Activated naive CD4-positive, alpha-beta T cell treated with anti-CD3 and anti-CD28 coated beads, Interleukin-2, amount 50 U/mL, for 24 hours (primary cell): ENCODE measurements around the gene ZDHHC18.
"Not testable (repeated sequence)": the region's sequence is repeated elsewhere in the genome, so short reads cannot be mapped to it uniquely, and the experiment has no call there.

Experiments used
- H3K27ac Mint-ChIP-seq: one replicate; pipeline ENCODE4 v1.8.0; 2021; ENCODE audit warnings: mild to moderate bottlenecking, mixed read lengths
- H3K27me3 Mint-ChIP-seq: one replicate; pipeline ENCODE4 v1.8.0; 2021; ENCODE audit warnings: mixed read lengths
- H3K36me3 Mint-ChIP-seq: one replicate; pipeline ENCODE4 v1.8.0; 2021; ENCODE audit warnings: mixed read lengths
- H3K4me1 Mint-ChIP-seq: one replicate; pipeline ENCODE4 v1.8.0; 2021; ENCODE audit warnings: mixed read lengths
- H3K4me3 Mint-ChIP-seq: one replicate; pipeline ENCODE4 v1.8.0; 2021; ENCODE audit warnings: mild to moderate bottlenecking, mixed read lengths
- H3K9me3 Mint-ChIP-seq: one replicate; pipeline ENCODE4 v1.8.0; 2021; ENCODE audit warnings: mixed read lengths

ZDHHC18 gene

GRCh38 chr1:26820784-26821269, 5.7 kb upstream of the ZDHHC18 start:
- no peaks in the 10 kb centered on the region for H3K36me3 Mint-ChIP-seq
- no peaks in the 10 kb centered on the region for H3K9me3 Mint-ChIP-seq
- H3K4me1 Mint-ChIP-seq, result peaks cover 35% of the 10 kb centered on the region
- H3K27ac Mint-ChIP-seq, result peak overlapping the region; percentile 10
- H3K4me3 Mint-ChIP-seq, result peak overlapping the region; percentile 62
- H3K27me3 Mint-ChIP-seq, result no peaks in the 10 kb centered on the region

DNA sequence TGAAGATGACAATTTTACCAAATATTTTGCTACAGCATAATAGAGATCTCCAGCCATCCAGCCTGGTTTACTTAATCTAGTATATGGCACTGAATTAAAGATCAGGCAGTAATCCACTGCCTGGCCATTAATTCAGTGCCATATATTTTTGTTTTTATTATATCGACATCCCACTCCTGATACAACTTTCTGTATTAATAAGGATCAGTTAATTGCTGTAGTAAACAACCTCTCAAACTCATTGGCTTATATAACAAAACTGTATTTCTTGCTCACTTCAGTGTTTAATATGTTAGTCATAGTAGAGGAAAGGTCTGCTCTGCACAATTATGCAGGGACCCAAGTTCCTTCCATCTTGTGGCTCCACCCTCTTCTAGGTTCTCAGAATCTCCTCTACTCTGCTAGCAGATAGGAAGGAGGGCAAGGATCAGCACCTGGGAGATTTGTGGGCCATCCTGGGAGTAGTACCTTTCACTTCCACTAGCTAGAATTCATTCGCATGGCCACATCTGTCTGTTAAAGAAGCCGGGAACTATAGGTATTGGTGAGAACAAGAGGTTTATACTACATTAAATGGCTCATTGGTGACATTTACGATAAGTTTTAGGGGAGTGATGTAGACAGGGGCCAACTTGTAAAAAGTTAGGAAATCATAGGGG, 3.6 kb upstream of the ZDHHC18 start:
- peak overlapping the region; percentile 11 for H3K4me3 Mint-ChIP-seq
- H3K4me1 Mint-ChIP-seq, result peaks cover 46% of the 10 kb centered on the region
- H3K27me3 Mint-ChIP-seq, result no peaks in the 10 kb centered on the region
- H3K9me3 Mint-ChIP-seq, result no peaks in the 10 kb centered on the region
- H3K36me3 Mint-ChIP-seq, result peaks cover 2% of the 10 kb centered on the region
- H3K27ac Mint-ChIP-seq, result no peak overlapping the region

GRCh38 chr1:26824731-26825130, 1.8 kb upstream of the ZDHHC18 start:
- H3K4me1 Mint-ChIP-seq, result peaks cover 64% of the 10 kb centered on the region

GRCh38 chr1:26827106-26827604, 667 bp downstream of the ZDHHC18 start:
- Mint-ChIP-seq H3K27ac (peak overlapping the region; percentile 93), H3K4me3 (peak overlapping the region; percentile 94), H3K9me3 (no peaks in the 10 kb centered on the region), H3K4me1 (peaks cover 73% of the 10 kb centered on the region), H3K27me3 (no peaks in the 10 kb centered on the region), H3K36me3 (peaks cover 5% of the 10 kb centered on the region)

More at GRCh38 chr1:26824731-26825130, 1.8 kb upstream of the ZDHHC18 start:
- Mint-ChIP-seq H3K27me3 (no peaks in the 10 kb centered on the region), H3K9me3 (no peaks in the 10 kb centered on the region), H3K27ac (peak overlapping the region; percentile 76), H3K36me3 (peaks cover 5% of the 10 kb centered on the region), H3K4me3 (peak overlapping the region; percentile 36)

GRCh38 chr1:26827663-26828062, 1.2 kb downstream of the ZDHHC18 start:
- Mint-ChIP-seq H3K4me3 (peak overlapping the region; percentile 94), H3K4me1 (peaks cover 76% of the 10 kb centered on the region), H3K9me3 (no peaks in the 10 kb centered on the region), H3K27me3 (no peaks in the 10 kb centered on the region), H3K27ac (peak overlapping the region; percentile 93), H3K36me3 (peaks cover 5% of the 10 kb centered on the region)

- H3K27ac Mint-ChIP-seq, result peak overlapping the region; percentile 95
- H3K36me3 Mint-ChIP-seq, result peaks cover 7% of the 10 kb centered on the region
- peak overlapping the region; percentile 94 for H3K4me3 Mint-ChIP-seq
- no peaks in the 10 kb centered on the region for H3K9me3 Mint-ChIP-seq
- peaks cover 78% of the 10 kb centered on the region for H3K4me1 Mint-ChIP-seq
- no peaks in the 10 kb centered on the region for H3K27me3 Mint-ChIP-seq
Observed at GRCh38 chr1:26828411-26828991, 2.0 kb downstream of the ZDHHC18 start.

DNA sequence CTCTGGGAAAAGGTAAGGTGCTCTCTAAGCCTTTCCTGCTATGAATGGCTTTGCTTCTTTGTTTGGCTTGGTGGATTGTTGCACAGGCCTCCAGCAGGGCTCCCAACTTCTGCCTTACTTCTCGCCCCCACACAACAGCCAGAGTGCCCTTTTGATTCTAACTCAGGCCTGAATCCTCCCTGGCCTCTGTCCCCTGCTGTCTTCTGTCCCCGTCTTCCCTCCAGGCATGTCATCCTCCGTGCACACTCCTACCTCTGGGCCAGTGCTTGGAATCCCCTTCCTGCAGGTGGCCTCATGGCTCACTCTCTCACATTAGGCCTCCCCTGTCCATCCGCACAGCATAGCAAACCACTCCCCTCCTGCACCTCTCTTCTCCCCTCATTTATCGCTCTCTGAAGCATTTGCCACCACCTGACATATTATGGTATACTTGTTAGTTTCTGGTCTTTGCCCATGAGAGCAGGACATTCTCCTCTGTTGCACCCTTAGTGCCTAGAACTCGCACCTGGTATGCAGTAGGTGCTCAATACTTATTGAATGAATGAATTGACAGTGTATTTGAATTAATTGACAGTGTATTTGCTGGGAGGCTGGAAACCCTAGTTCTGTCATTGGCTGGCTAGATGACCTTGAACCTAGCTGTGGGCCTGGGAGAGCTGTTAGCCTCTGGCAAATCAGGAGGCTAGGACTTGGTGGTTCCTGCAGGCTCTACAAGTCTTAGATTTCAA, 2.9 kb downstream of the ZDHHC18 start:
- peaks cover 12% of the 10 kb centered on the region for H3K36me3 Mint-ChIP-seq
- peak overlapping the region; percentile 94 for H3K4me3 Mint-ChIP-seq
- H3K9me3 Mint-ChIP-seq, result no peaks in the 10 kb centered on the region
- peak overlapping the region; percentile 95 for H3K27ac Mint-ChIP-seq
- H3K4me1 Mint-ChIP-seq, result peaks cover 86% of the 10 kb centered on the region
- no peaks in the 10 kb centered on the region for H3K27me3 Mint-ChIP-seq

GRCh38 chr1:26831059-26831458, 4.6 kb downstream of the ZDHHC18 start:
- H3K4me1 Mint-ChIP-seq, result peaks cover 79% of the 10 kb centered on the region
- H3K4me3 Mint-ChIP-seq, result peak overlapping the region; percentile 23
- H3K9me3 Mint-ChIP-seq, result no peaks in the 10 kb centered on the region
- H3K27ac Mint-ChIP-seq, result peak overlapping the region; percentile 91
- H3K36me3 Mint-ChIP-seq, result peaks cover 18% of the 10 kb centered on the region
- H3K27me3 Mint-ChIP-seq, result no peaks in the 10 kb centered on the region

DNA sequence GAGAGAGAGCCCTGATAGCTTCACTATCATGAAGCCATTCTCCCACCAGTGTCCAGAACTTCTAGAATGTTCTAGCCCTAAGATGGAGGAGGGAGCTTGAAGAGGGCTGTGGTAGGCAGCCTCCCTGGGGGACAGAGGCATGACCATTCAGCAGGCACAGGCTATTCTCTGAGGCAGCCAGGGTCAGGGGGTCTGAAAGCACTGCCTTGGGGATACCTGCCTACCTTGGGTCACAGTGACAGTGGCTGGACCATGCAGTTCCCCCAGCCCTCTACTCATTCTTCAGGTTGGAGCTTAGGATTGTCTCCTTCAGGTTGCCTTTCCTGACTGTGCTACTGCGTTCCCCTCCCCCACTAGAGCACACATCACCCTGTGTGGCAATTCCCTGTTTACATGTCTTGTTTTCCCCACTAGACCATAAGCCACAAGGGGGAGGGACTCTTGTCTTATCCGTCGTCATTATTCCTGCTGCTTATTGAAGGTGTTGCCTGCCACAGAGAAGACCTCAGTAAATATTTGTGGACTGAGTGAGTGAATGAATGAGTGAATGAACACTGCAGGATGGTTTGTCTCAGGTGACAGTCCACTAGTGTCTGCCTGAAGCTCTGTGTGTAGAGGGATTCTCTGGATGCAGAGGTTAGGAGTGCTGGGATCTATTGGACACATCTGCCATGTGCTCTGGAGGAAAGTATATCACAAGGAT, 5.2 kb downstream of the ZDHHC18 start:
- peak overlapping the region; percentile 23 for H3K4me3 Mint-ChIP-seq

GRCh38 chr1:26832249-26832960, 5.9 kb downstream of the ZDHHC18 start:
- Mint-ChIP-seq H3K36me3 (peaks cover 17% of the 10 kb centered on the region), H3K27ac (peak overlapping the region; percentile 91), H3K4me3 (peak overlapping the region; percentile 78)

More for the DNA sequence above, 5.2 kb downstream of the ZDHHC18 start:
- H3K27me3 Mint-ChIP-seq, result no peaks in the 10 kb centered on the region
- no peaks in the 10 kb centered on the region for H3K9me3 Mint-ChIP-seq
- H3K27ac Mint-ChIP-seq, result peak overlapping the region; percentile 91
- peaks cover 18% of the 10 kb centered on the region for H3K36me3 Mint-ChIP-seq
- peaks cover 76% of the 10 kb centered on the region for H3K4me1 Mint-ChIP-seq

GRCh38 chr1:26833432-26834405, 7.2 kb downstream of the ZDHHC18 start:
- Mint-ChIP-seq H3K36me3 (peaks cover 20% of the 10 kb centered on the region), H3K27ac (peak overlapping the region; percentile 91), H3K27me3 (no peaks in the 10 kb centered on the region), H3K4me3 (peak overlapping the region; percentile 78), H3K4me1 (peaks cover 61% of the 10 kb centered on the region), H3K9me3 (no peaks in the 10 kb centered on the region)

More at GRCh38 chr1:26832249-26832960, 5.9 kb downstream of the ZDHHC18 start:
- H3K9me3 Mint-ChIP-seq, result no peaks in the 10 kb centered on the region
- H3K27me3 Mint-ChIP-seq, result no peaks in the 10 kb centered on the region
- peaks cover 74% of the 10 kb centered on the region for H3K4me1 Mint-ChIP-seq

GRCh38 chr1:26837665-26838064, 11.2 kb downstream of the ZDHHC18 start:
- peaks cover 24% of the 10 kb centered on the region for H3K4me1 Mint-ChIP-seq
- H3K27ac Mint-ChIP-seq, H3K4me3 Mint-ChIP-seq: not testable (repeated sequence)

GRCh38 chr1:26838474-26839338, 12.2 kb downstream of the ZDHHC18 start:
- Mint-ChIP-seq H3K4me1 (peaks cover 13% of the 10 kb centered on the region), H3K9me3 (no peaks in the 10 kb centered on the region), H3K4me3 (no peak overlapping the region), H3K36me3 (peaks cover 16% of the 10 kb centered on the region), H3K27me3 (no peaks in the 10 kb centered on the region), H3K27ac (peak overlapping the region; percentile 51)

More at GRCh38 chr1:26837665-26838064, 11.2 kb downstream of the ZDHHC18 start:
- not testable (repeated sequence) for H3K27me3 Mint-ChIP-seq, H3K9me3 Mint-ChIP-seq
- H3K36me3 Mint-ChIP-seq, result peaks cover 19% of the 10 kb centered on the region
